Smooth muscle cell (in vitro differentiated cells): ENCODE data around the gene EML2. TPM values are rescaled to one million over a fixed set of nuclear protein-coding genes. Genes with fewer than 3 reads are reported as not detected.
"Not testable (repeated sequence)": the region's sequence is repeated elsewhere in the genome, so short reads cannot be mapped to it uniquely, and the experiment has no call there.

ENCODE experiments used
- DNase-seq: peaks from one replicate; lab custom pipeline; 2025; ENCODE audit not compliant: unreplicated experiment; lab: John Stamatoyannopoulos, UW
- H2AFZ ChIP-seq: fragments of 200-600 bp; sonication (generic); 2 replicates; pipeline ENCODE4 v1.6.0; 2016; ENCODE audit warnings: antibody characterized with exemption, low read depth, mild to moderate bottlenecking
- H3F3A ChIP-seq: fragments of 200-600 bp; sonication (generic); 2 replicates; pipeline ENCODE4 v1.6.0; 2017; ENCODE audit warnings: antibody characterized with exemption, low read depth
- H3K27ac ChIP-seq: fragments of 200-600 bp; sonication (generic); 2 replicates; pipeline ENCODE4 v1.5.1; 2016; ENCODE audit warnings: low read depth, mild to moderate bottlenecking
- H3K27me3 ChIP-seq: fragments of 200-600 bp; sonication (generic); 2 replicates; pipeline ENCODE4 v1.6.1; 2016; ENCODE audit warnings: low read depth, mild to moderate bottlenecking
- H3K36me3 ChIP-seq: fragments of 200-600 bp; sonication (generic); 2 replicates; pipeline ENCODE4 v1.5.1; 2016; ENCODE audit warnings: low read depth
- H3K4me1 ChIP-seq: fragments of 200-600 bp; sonication (generic); 2 replicates; pipeline ENCODE4 v1.5.1; 2016; ENCODE audit warnings: low read depth
- H3K4me2 ChIP-seq: fragments of 200-600 bp; sonication (generic); 2 replicates; pipeline ENCODE4 v1.6.0; 2016; ENCODE audit warnings: mild to moderate bottlenecking
- H3K4me3 ChIP-seq: fragments of 200-600 bp; sonication (generic); 2 replicates; pipeline ENCODE4 v1.5.1; 2016; ENCODE audit warnings: mild to moderate bottlenecking
- H3K79me2 ChIP-seq: fragments of 200-600 bp; sonication (generic); 2 replicates; pipeline ENCODE4 v1.6.0; 2016; ENCODE audit warnings: low read depth, mild to moderate bottlenecking
- H3K9ac ChIP-seq: fragments of 200-600 bp; sonication (generic); 2 replicates; pipeline ENCODE4 v1.6.0; 2016; ENCODE audit warnings: low read depth
- H3K9me3 ChIP-seq: fragments of 200-600 bp; sonication (generic); replicated peaks from 2 replicates; pipeline ENCODE4 v1.5.1; 2016; ENCODE audit warnings: low read depth
- H4K20me1 ChIP-seq: fragments of 200-600 bp; sonication (generic); 2 replicates; pipeline ENCODE4 v1.6.0; 2016; ENCODE audit warnings: low read depth
- CTCF ChIP-seq: fragments of 200-600 bp; sonication (generic); IDR thresholded peaks from 2 replicates; pipeline ENCODE4 v1.5.1; 2017; ENCODE audit warnings: borderline replicate concordance, mild to moderate bottlenecking, antibody characterized with exemption; ENCODE audit not compliant: insufficient read depth, poor library complexity, severe bottlenecking
- WGBS: methylation state at CpG from one replicate; pipeline ENCODE4 v1.1.7; 2016; ENCODE audit warnings: low lambda C conversion rate; 5-methylcytosine and 5-hydroxymethylcytosine counted together
- polyA plus RNA-seq: library from polyadenylated mRNA; unstranded; fragments of >200 nt; fragmentation: Nextera tagmentation; extraction: Ambion mirVana; gene quantifications from 2 replicates; pipeline ENCODE4 v1.2.1, GENCODE V29; 2016
- total RNA-seq: library from RNA; depleted of rRNA; stranded (reverse); fragments of >200 nt; gene quantifications from 2 replicates; pipeline ENCODE4 v1.2.3, GENCODE V29; 2014

EML2 gene
- total and polyA plus RNA-seq, 2 experiments from 2014 or later, result 7.7 to 19.0 TPM

- peak overlapping the region; percentile 6 for H3K4me2 ChIP-seq
Measured at GRCh38 chr19:45632468-45633196, 6.6 kb downstream of the EML2 start.

GRCh38 chr19:45630463-45630862 lies 8.7 kb downstream of the EML2 start:
- no peak for TF ChIP-seq CTCF
- no peak overlapping the region for H3K4me2 ChIP-seq
- WGBS, result 81% methylated on average over 2 of the region's 2 CpGs

More at GRCh38 chr19:45632468-45633196, 6.6 kb downstream of the EML2 start:
- 36% methylated on average over 26 of the region's 27 CpGs for WGBS
- no peak overlapping the region for H3K4me3 ChIP-seq
- no peaks in the 10 kb centered on the region for H3K9me3 ChIP-seq
- TF ChIP-seq CTCF, result no peak
- no peak overlapping the region for H3K9ac ChIP-seq
- DNase-seq, result peak; percentile 53
- H3K4me1 ChIP-seq, result peaks cover 2% of the 10 kb centered on the region
- no peaks in the 10 kb centered on the region for H3K36me3 ChIP-seq
- no peaks in the 10 kb centered on the region for H3F3A ChIP-seq
- no peaks in the 10 kb centered on the region for H3K79me2 ChIP-seq
- H3K27me3 ChIP-seq, result no peaks in the 10 kb centered on the region
- H3K27ac ChIP-seq, result peak overlapping the region; percentile 78
- H2AFZ ChIP-seq, result no peak overlapping the region
- no peaks in the 10 kb centered on the region for H4K20me1 ChIP-seq

GRCh38 chr19:45629704-45630103 lies 9.5 kb downstream of the EML2 start:
- Histone ChIP-seq H2AFZ (no peak overlapping the region), H3K79me2 (no peaks in the 10 kb centered on the region), H3K4me1 (peaks cover 2% of the 10 kb centered on the region), H3K4me2 (no peak overlapping the region), H3K27ac (peak overlapping the region; percentile 41), H3K27me3 (no peaks in the 10 kb centered on the region), H3K4me3 (no peak overlapping the region), H4K20me1 (no peaks in the 10 kb centered on the region), H3K9me3 (no peaks in the 10 kb centered on the region), H3K36me3 (no peaks in the 10 kb centered on the region), H3F3A (no peaks in the 10 kb centered on the region), H3K9ac (no peak overlapping the region)
- WGBS, result 90% methylated on average over 4 of the region's 4 CpGs
- DNase-seq, result no peak
- no peak for TF ChIP-seq CTCF

More at GRCh38 chr19:45630463-45630862, 8.7 kb downstream of the EML2 start:
- Histone ChIP-seq H3K4me3 (no peak overlapping the region), H3K79me2 (no peaks in the 10 kb centered on the region), H3K9me3 (no peaks in the 10 kb centered on the region), H3K27me3 (no peaks in the 10 kb centered on the region), H3K9ac (no peak overlapping the region), H4K20me1 (no peaks in the 10 kb centered on the region), H3K36me3 (no peaks in the 10 kb centered on the region), H3F3A (no peaks in the 10 kb centered on the region), H3K4me1 (peaks cover 2% of the 10 kb centered on the region), H3K27ac (peak overlapping the region; percentile 71), H2AFZ (no peak overlapping the region)
- no peak for DNase-seq

GRCh38 chr19:45628219-45628618 lies 11.0 kb downstream of the EML2 start:
- not testable (repeated sequence) for H3K4me2 ChIP-seq, H3K4me1 ChIP-seq, H3K9me3 ChIP-seq, DNase-seq, H3K36me3 ChIP-seq, H3K9ac ChIP-seq, H3K79me2 ChIP-seq, H3K27me3 ChIP-seq, H3K4me3 ChIP-seq, H4K20me1 ChIP-seq, H3K27ac ChIP-seq, H2AFZ ChIP-seq, H3F3A ChIP-seq
- 95% methylated on average over 7 of the region's 7 CpGs for WGBS
